Retinal pigment epithelial cell (primary cell): ENCODE data around the gene MRM2.

Source experiments
- DNase-seq: peaks from one replicate; pipeline ENCODE4 v3.0.0-alpha.2; 2010; ENCODE audit warnings: low read depth
- H3K4me3 ChIP-seq: 2 replicates; pipeline ENCODE4 v1.5.1; 2011; ENCODE audit warnings: mild to moderate bottlenecking, low read length, control low read depth, moderate library complexity
- TF ChIP-seq, protein P1 (sequence below): conservative IDR thresholded peaks from 2 replicates; pipeline ENCODE4 v1.5.1; 2011; ENCODE audit warnings: low read depth, low read length, control low read depth, inconsistent platforms

Gene MRM2

DNA sequence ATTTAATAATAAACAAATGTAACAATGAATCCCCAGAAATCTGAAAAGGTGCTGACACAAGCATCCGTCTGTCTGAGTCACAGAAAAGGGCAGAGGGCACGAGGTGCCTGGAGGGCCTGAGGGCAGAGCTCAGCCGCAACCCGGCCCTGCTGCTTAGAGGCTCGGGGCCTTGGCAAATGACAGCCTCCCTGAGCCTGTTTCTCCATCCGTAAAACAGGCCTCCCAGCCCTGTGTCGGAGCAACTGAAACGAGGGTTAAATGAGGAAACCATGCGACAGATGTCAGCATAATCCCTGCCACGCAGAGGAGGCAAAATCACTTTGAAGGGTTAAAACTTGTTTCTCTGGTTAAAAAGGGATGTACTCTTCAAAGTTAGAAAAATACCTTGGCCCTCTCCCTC lies 24.9 kb upstream of the MRM2 start:
- DNase-seq = no peak
- no peak overlapping the region for H3K4me3 ChIP-seq
- TF ChIP-seq, protein P1, sequence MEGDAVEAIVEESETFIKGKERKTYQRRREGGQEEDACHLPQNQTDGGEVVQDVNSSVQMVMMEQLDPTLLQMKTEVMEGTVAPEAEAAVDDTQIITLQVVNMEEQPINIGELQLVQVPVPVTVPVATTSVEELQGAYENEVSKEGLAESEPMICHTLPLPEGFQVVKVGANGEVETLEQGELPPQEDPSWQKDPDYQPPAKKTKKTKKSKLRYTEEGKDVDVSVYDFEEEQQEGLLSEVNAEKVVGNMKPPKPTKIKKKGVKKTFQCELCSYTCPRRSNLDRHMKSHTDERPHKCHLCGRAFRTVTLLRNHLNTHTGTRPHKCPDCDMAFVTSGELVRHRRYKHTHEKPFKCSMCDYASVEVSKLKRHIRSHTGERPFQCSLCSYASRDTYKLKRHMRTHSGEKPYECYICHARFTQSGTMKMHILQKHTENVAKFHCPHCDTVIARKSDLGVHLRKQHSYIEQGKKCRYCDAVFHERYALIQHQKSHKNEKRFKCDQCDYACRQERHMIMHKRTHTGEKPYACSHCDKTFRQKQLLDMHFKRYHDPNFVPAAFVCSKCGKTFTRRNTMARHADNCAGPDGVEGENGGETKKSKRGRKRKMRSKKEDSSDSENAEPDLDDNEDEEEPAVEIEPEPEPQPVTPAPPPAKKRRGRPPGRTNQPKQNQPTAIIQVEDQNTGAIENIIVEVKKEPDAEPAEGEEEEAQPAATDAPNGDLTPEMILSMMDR = no peak

DNA sequence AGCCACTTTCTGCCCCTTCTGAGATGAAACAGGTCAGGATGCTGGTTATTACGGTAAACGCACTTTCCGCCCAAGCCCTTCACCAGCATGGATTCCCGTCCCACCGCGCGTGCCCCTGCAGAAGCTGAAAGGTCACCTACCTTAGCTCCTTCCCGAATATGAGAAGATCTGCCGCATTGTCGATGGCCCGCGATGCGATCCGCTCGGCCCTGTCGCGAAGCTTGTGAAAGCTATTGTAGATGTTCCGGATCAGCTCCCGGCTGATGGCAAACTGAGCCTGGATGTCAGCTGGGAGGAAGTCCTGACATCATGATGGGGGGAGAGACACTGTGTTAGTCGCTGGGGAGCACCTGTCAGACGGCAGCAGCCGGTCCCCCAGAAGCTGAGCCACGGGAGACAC lies 22.2 kb upstream of the MRM2 start:
- DNase-seq = no peak
- TF ChIP-seq, protein P1 = no peak
- no peak overlapping the region for H3K4me3 ChIP-seq

DNA sequence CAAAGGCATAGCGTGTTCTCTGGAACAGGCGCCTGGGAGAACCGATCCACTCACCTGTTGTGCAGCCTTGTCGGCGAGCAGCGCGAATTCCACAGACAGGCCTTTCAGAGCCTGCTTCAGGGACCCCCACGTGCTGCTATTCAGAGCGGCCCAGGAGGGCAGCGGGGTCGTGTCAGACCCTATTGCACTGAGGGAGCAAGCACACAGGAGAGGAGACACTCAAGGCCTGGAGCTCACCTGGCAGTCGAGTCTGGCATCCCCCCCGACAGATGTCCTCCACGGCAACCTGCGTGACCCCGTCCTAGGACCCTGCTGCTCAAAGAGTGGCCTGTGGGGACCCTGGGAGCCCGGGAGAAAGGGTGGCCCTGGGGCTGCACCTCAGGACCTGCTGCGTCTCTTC lies 21.2 kb upstream of the MRM2 start:
- TF ChIP-seq, protein P1 = no peak
- no peak overlapping the region for H3K4me3 ChIP-seq
- no peak for DNase-seq

DNA sequence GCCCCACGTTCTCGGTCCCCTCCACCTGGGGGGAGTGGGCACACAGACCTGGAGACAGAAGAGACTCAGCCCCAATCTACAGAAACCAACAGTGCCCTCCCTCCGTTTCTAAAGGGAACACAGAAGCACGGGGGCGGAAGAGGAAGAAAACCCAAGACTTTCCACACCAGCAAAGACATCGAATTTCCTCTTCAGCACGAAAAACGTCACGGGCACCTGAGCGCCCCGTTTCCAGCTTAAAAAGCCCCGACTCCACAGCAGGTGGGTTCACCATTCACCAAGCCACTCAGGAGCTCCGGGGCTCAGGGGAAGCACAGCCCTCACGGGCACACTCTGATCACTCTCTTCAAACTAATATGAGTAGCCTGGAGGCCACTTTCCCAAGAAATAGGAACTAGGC lies 19.6 kb upstream of the MRM2 start:
- no peak overlapping the region for H3K4me3 ChIP-seq
- no peak for DNase-seq
- TF ChIP-seq, protein P1 = no peak

DNA sequence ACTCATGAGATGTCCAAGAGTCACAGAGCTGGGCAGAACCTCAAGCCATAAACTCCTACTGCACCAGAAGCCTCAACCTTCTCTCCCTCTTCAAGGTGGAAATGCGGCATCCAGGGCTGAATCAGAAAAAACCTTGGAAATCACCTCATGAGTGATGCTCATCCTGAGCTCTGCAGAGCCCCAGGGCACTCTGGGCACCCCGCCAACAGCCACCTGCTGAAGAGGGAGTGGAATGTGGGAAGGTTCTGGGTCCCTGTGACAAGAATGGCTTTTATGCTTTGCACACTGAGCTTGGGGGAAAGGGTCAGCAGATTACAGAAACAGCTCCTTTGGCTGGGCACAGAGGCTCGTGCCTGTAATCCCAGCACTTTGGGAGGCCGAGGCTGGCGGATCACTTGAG lies 18.8 kb upstream of the MRM2 start:
- no peak overlapping the region for H3K4me3 ChIP-seq
- DNase-seq = no peak
- TF ChIP-seq, protein P1 = no peak

DNA sequence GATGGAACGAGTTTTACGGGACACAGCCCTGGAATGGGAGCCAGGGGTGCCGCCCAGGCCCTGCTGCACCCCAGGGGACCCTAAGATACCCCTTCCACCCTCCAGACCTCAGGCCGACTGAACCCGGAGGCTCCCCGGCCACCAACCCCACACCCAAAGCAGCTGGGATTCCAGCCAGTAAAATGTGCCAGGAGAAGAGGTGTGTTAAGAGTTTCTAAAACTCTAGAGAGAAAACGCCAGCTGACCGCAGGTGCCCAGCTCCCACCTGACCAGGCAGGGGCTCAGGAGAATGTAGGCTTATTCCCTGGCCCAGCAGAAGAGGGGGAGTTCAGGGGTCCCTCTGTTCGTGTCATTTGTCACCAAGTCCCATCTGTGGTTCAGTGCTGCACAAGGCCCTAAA lies 17.5 kb upstream of the MRM2 start:
- H3K4me3 ChIP-seq = no peak overlapping the region
- DNase-seq = no peak
- TF ChIP-seq, protein P1 = no peak

DNA sequence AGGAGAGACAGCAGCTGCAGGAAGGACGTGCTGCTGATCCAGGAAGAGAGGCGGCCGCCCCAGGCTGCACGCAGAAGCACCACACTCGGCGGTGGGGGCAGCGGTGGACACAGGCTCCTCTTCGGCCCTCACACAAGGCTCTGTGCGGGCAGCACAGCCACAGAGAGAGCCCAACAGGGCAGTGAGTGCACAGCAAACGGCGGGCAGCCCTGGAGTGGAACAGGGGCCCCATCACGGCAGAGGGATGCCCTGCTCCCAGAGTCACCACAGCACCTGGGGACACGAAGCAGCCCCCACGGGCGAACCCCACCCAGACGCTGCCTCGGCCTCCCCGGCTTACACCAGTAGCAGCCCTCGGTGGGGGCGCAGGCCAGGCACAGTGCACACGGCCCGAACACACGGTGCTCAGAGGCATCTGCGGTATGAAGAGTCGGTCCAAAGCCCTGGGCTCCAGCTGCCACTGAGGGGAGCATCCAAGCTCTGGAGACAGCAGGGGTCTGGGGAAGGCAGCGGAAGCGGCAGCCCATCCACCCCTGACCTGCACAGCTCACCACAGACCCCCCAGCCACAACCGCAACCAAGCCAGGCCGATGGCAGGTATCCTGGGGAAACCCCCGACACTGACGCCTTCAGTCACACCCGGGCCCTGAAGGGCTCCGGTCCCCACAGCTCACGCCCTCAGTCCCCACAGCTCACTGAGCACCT lies 16.8 kb upstream of the MRM2 start:
- no peak overlapping the region for H3K4me3 ChIP-seq
- no peak for DNase-seq
- TF ChIP-seq, protein P1 = no peak
